ENCODE data around the gene ZDHHC11.
"Not testable (repeated sequence)": the region's sequence is repeated elsewhere in the genome, so short reads cannot be mapped to it uniquely, and the experiment has no call there.

DNA sequence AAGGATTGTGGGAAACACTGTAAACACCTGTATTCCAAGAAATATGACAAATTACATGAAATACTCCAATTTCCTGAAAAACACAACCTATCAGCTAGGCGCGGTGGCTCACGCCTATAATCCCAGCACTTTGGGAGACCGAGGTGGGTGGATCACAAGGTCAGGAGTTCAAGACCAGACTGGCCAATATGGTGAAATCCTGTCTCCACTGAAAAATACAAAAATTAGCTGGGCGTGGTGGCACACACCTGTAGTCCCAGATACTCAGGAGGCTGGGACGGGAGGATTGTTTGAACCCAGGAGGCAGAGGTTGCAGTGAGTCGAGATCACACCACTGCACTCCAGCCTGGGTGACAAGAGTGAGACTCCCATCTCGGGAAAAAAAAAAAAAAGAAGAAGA lies 87.8 kb downstream of the ZDHHC11 start:
- TF ChIP-seq, protein P1, sequence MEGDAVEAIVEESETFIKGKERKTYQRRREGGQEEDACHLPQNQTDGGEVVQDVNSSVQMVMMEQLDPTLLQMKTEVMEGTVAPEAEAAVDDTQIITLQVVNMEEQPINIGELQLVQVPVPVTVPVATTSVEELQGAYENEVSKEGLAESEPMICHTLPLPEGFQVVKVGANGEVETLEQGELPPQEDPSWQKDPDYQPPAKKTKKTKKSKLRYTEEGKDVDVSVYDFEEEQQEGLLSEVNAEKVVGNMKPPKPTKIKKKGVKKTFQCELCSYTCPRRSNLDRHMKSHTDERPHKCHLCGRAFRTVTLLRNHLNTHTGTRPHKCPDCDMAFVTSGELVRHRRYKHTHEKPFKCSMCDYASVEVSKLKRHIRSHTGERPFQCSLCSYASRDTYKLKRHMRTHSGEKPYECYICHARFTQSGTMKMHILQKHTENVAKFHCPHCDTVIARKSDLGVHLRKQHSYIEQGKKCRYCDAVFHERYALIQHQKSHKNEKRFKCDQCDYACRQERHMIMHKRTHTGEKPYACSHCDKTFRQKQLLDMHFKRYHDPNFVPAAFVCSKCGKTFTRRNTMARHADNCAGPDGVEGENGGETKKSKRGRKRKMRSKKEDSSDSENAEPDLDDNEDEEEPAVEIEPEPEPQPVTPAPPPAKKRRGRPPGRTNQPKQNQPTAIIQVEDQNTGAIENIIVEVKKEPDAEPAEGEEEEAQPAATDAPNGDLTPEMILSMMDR (IDR thresholded peaks at IDR 0.05; ENCODE audit: low read depth, low read length), result not testable (repeated sequence)
- not testable (repeated sequence) for TF ChIP-seq EZH2phosphoT487 (IDR thresholded peaks at IDR 0.05; ENCODE audit: low read depth)

All from OCI-LY3 (cell line).